GM18507 (cell line): ENCODE results near the gene TUBB1.

Source experiments
- DNase-seq: peaks from one replicate; pipeline ENCODE4 v3.0.0; 2011; ENCODE audit warnings: low read depth; ENCODE audit not compliant: insufficient read length; ENCODE audit errors: extremely low spot score
- FAIRE-seq: peaks from 2 replicates; lab custom pipeline; 2011; peaks lifted over from hg19 to GRCh38; lab: Jason Lieb, UNC

TUBB1 gene

DNA sequence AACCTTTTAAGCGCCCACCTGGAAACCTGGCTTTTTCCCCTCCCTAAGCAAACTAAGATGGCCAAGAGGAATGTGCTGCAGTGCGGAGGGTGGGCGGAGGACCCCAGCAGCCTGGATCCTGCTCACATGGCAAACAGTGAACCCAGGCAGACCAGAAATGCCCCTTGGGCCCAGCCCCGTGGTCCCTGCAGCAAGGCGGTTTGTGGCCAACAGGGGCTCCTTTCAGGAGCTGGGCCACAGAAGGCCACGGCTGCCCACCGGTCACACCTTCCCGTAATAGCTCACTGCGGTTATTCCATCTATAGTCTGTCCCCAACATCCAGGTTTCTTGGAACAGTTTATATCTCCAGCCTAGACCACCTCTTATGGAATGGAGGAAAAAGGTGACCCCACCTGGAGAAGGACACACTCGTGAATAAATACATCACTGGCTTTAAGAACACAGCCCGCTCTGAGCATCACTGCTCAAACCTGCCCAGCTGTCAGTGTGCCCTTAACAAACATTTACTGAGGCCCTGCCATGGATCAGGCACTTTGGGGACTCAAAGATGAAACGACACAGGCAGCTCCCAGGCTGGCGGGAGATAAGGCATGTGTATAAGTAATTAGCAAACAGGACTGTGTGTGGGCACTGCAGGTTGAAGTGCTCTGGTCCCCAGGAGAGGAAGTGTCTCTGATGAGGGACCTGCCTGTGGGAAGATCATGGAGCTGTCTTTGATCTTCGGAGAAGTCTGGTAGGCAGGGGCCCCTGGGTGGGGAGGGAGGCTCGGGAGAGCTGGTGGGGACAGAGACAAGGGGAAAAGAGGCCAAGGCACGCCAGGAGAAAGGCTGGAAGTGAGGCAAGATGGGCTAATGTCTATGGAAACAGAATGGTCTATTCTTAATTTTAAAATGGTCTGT, 3.2 kb upstream of the TUBB1 start:
- FAIRE-seq, result no peak
- no peak for DNase-seq

DNA sequence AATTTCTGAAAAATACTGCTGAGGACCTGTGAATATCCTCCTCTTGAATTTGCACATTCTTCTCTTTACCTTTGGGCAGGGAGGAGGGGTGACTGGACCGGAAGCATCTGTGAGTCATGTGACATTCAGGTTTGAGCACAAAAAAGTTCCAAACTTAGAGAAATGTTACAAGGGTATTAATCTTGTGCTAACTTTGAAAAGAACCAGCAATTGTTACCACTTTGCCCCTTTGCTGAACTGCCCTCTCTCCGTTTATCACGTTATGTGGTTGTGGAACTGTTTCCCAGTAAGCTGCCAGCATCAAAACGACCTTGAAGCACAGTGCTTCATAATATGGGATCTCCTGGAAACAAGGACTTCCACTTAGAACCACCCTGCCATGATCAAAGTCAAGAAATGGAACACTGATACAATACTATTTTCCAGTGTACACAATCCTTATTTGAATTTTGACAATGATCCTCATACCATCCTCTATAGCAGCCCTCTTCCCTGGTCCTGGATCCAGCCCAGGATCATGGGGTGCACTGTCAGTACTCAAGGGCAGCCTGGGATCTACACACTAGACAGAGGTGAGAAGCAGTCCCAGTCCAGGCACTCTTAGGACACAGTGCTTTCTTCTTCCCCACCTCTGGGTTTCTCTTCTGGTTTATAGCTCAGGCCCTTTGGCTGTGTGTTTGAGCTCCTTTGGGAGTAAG, 2.3 kb upstream of the TUBB1 start:
- FAIRE-seq, result no peak
- DNase-seq, result no peak

DNA sequence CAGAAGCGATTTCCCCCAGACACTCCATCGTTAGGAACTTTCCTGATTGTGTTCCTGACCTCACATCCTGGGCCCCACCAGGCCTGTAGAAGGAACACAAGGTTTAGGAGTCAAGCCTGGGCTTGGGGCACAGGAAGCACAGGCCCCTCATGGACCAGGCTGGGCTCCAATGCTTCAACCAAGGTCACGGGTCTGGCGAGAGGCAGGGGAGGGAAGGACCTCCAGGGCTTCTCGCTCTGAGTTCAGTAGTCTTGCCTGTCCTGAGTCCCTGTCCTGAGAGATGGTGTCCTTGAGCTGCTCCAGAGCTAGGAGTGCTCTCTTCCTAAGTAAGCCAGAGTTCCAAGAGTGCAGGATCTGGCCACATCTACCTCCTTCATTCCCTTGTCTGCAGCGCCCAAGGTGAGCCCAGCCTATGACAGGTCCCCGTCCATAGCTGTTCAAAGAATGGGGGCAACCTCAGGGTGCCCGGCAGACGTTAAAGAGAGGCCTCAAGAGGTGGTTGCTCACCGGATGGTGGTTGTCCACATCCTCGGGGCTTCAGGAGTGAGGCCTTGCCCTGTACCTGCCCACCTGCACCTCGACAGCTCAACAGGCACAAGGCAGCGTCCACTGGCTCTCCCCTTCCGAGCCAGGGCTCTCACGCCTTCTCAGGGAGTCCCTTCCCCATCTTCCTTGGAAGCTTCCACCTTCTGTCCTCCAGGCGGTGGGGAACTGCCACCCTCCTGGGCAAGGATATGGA, 1.6 kb upstream of the TUBB1 start:
- FAIRE-seq (no peak), DNase-seq (no peak)

DNA sequence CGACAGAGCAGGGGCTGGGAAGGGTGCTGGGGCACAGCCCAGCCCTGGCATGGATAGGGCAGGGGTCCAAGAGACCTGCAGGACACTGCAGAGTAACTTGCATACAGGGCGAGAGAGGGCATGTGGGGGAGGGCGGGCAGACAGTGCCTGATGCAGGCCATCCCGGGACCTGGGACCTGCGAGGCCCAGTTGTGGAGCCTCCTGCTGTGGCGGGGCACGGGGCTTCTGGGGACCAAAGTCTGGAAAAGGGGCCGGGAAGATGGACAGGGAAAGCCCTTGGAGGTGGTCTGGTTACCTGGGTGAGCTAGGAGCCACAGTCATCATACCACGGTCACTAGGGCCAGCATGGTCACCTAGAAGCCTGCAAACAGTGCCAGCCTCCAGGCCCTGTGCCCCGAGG, 412 bp upstream of the TUBB1 start:
- DNase-seq, result no peak
- no peak for FAIRE-seq

DNA sequence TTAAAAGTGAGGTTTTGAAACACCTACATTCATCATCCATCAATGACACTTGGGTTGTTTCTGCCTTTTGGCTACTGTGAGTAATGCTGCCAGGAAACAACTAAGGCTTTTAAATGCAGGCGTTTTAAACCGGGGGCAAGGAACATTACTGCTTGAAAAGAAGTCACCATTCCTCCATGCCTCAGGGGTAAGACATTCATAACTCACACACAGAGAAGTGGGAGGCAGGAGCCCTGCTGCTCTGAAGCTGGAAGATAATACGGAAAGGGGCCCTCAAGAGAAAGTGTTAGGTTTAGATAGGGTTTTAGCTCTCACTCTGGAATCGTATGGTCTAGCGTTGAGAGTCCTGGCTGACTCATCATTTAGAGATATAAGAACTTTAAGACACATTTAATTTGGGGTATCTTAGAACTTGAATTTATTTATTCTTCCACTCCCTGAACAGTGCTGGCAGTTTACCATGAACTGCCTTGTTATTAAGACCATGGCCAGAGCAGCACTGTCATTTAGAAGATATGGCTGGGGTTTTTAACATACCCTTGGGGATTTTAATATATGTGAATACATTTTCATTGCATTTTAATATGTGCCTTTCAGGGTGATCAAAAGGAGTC, 1.8 kb downstream of the TUBB1 start:
- FAIRE-seq, result no peak

DNA sequence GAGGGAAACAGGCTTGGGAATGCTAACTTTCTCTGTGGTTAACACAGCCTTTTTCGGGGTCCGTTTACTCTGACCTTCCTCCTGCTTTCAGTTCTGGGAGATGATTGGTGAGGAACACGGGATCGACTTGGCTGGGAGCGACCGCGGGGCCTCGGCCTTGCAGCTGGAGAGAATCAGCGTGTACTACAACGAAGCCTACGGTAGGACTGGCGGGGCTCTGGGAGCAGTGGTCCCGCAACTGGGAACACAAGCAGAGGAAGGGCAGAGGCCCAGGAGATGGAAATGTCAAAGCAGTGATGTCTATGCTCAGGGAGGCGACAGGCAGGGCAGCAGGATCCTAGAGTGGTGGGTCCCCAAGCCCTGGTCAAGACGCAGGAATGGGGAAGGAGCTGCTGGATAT, 3.5 kb downstream of the TUBB1 start:
- DNase-seq (no peak), FAIRE-seq (no peak)

More for the DNA sequence above, 1.8 kb downstream of the TUBB1 start:
- DNase-seq, result no peak

DNA sequence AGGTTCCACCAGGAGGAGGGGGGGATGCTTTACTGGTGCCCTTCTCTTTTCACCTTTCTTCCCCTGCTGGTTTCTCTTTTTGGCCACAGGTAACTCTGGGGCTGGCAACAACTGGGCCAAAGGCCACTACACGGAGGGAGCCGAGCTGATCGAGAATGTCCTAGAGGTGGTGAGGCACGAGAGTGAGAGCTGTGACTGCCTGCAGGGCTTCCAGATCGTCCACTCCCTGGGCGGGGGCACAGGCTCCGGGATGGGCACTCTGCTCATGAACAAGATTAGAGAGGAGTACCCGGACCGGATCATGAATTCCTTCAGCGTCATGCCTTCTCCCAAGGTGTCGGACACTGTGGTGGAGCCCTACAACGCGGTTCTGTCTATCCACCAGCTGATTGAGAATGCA, 4.4 kb downstream of the TUBB1 start:
- no peak for FAIRE-seq
- DNase-seq, result no peak

DNA sequence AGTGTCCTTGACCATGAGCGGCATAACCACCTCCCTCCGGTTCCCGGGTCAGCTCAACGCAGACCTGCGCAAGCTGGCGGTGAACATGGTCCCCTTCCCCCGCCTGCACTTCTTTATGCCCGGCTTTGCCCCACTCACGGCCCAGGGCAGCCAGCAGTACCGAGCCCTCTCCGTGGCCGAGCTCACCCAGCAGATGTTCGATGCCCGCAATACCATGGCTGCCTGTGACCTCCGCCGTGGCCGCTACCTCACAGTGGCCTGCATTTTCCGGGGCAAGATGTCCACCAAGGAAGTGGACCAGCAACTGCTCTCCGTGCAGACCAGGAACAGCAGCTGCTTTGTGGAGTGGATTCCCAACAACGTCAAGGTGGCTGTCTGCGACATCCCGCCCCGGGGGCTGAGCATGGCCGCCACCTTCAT, 4.9 kb downstream of the TUBB1 start:
- no peak for FAIRE-seq

DNA sequence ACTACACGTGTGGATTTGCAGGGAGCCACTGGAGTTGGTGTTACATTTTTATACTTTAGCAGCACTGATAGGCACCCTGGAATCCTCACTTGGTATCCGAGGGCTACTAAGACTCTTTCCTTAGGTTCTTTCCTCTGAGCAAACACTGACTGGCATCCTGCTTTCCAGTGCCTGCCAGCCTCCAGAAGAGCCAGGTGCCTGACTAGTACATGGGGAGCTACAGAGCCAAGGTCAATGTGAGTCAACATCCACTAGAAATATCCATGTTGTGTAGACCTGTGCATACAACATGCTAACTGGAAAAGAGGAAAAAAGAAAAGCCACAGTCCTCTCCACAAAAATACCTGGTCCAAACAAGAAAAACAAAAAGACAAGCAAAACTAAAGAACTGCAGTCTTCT, 5.9 kb downstream of the TUBB1 start:
- DNase-seq, result no peak
- FAIRE-seq, result no peak

More for the DNA sequence above, 4.9 kb downstream of the TUBB1 start:
- DNase-seq, result no peak

DNA sequence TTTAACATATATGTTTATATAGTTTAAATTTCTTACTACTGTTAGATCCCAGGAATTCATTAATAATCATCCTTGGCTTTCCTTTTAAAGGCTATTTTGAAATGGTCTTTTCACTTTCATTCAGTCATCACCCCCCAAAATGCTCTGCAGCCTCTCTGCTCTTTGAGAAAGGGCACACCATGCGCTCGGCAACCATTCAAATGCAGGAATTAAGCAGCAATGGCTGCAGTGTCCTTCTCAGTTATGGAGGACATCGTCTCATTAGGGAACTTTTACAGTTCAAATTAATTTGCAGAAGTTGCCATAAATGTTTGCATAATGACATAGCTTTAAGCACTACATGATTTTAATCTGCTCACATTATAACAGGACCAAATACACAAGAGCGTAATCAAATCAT, 6.3 kb downstream of the TUBB1 start:
- FAIRE-seq, result no peak

DNA sequence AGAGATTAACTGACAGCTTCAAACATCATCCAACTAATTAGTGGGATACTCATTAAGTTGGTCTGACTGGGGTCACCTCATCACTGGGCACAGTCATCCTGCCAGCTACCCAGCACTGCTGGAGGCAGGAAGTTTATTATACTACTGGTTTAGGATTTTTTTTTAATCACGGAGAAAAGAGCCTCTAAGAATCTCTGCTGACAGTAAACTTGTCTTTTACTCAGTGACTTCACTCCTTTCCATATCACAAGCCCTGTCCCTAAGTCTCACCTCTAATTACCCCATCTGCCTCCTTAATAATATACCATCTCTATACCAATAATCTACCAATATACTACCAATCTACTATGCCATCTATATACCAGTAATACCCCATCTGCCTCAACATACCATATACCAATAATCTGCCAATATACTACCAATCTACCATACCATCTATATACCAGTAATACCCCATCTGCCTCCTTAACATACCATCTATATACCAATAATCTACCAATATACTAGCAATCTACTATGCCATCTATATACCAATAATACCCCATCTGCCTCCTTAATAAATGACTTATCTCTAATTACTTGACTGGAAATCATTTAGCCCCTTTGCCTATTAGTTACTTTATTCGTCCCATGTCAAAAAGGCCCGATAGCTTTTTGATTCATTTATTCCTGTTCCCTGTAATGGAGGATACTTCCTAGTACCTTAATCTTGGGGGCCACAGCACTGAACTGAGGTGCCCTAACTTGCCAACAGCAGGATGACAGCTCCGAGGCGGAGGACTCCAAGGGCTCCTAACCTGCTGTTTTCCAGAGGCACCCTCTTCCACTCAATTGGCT, 7.9 kb downstream of the TUBB1 start:
- FAIRE-seq (no peak), DNase-seq (no peak)

More for the DNA sequence above, 6.3 kb downstream of the TUBB1 start:
- no peak for DNase-seq

DNA sequence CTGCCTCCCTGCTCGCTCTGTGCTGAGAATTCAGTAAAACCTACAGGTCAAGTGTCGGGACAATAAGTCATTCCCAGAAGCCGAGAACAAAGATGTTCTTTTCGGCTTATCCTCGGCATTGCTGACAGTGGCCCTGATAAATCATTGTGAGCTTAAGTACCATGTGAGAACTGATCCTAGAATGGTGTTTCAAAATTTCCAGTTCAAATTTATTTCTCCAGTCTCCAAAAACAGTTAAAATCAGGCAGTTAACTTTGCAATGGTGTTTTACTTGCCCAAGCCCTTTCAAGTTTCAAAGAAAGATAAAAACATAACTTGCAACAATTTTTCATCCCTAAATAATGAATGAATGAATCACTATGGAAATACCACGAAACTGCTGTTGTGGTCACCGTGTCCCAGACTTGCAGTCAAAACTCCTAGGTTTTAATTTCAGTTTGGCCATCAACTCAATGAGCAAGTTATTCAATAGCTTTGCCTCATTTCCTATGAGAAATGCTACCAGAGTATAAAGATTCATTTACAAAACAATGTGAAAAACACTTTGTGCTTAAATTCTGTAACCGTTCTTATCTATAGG, 8.6 kb downstream of the TUBB1 start:
- no peak for DNase-seq
- FAIRE-seq, result no peak

DNA sequence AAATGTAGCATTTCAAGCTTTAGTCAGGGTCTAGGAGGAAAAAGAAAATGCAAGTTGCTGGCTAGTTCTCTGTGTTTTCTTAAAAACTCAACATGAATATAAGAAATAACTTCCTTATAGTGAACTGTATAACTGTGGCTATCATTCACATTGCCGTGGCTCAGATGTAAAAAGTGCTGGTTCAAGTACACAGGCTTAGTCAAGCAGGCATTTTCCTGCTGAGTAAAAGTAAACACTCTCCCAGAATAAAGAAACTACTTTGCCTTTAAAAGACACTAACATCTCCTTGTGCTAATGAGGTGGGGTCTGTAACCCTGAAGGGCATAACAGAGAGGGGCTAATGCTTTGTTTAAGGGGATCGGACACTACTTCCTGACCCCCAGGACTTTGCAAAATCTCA, 9.6 kb downstream of the TUBB1 start:
- DNase-seq (no peak), FAIRE-seq (no peak)

DNA sequence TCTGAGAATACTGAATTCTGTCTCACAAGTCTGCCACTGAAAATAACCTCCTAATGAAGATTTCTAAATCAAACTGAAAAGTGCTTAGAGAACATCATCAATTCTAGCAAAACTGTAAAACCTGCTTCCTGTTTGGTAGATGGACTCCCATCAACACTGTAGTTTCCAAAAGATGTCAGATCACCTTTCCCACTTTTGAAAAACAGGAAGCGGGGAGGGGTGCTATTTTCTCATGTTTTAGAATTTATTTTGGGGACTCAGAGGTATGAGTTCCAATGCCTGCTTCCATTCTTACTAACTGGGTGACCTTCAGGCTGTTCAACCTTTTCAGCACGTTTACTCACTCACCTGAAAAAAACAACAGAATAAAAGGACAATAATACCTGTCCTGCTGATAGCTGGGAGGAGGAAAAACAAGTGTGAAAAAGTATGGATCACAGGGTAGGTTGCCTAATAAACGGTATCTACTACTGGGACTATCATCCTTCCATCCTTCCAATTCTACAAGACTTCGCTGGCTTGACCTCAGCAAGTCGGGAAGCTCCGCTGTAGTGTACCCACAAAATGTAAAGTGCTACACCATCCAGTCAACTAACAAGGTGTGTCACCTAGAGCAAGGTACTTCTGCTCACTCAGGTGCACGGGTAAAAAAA, 11.8 kb downstream of the TUBB1 start:
- no peak for DNase-seq
- FAIRE-seq, result peak; percentile 53

DNA sequence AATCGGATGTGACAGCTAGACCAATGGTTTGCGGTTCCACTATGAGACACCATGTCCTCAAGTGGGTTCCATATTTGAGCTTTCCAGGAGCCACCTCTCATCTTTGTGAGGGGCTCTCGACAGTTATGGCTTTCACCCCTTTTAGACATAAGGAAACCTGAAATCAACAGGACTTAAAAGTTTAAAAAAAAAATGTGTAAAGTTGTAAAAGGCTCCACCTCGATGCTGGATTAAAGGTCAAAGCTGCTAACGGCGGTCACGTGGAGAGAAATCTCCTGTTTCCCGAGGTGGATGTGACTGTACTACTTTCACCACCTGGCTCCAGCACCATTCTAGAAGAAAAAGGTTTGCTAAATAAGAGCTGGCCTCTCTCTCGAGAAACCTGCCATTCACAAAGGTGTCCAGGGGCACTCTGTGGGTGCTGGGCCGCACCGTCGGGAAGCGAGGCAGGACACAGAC, 12.4 kb downstream of the TUBB1 start:
- no peak for DNase-seq
- no peak for FAIRE-seq

DNA sequence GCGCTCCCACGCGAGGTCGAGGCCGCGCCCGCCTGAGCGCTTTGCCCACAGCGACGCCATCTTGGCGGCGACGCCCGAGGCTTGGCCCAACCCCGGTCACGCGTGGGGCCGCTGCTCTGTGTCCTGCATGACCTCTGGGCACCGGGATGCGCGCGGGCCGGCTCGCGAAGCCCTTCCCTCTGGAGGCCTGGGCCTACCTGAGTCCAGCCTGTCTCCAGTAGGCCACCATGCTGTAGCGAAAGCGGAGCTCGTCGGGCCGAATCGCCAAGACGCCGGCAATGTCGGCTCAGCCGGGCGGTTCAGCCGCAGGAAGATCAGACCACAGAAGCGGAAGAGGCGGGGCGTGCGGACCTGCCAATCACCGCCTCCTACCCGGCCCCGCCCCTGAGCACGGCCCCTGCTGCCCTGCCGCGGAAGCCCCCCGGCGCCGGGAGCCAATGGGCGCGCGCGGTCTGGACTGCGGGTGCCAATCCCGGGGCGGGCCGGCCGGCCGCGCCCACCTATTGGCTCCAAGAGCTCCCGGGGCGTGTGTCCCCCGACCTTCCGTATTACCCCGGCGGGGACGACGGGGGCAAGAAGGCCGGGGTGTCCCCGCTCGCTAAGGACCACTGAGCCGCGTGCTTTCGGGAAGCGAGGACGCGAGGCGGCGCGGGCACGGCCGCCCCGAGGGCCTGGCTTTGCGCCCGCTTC, 12.9 kb downstream of the TUBB1 start, which contains the start of gene ATP5F1E:
TSS of gene ATP5F1E (minus strand) at position 313 of the 690 bp plus-strand sequence. CDS start at position 229, 84 bp downstream.
- FAIRE-seq (peak; percentile 76), DNase-seq (peak; percentile 88)

DNA sequence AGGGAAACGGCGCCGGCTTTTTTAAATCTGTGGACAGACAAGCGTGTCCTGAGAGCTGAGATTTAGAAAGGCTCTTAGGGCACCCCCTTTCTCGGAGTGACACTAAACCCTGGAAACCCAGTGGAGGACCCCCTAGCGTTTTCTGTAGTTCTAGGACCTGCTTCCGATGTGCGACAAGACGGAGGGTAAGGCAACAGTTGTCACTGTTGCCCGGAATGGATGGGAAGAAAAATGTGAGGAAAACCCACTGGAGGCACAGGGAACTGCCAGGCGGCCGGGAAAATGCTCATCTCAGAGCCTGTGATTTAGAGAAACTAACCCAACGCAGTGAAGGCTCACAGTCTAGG, 13.5 kb downstream of the TUBB1 start:
- FAIRE-seq, result no peak
- no peak for DNase-seq
